Activated naive CD8-positive, alpha-beta T cell treated with anti-CD3 and anti-CD28 coated beads, Interleukin-2, amount 50 U/mL, for 16 hours (primary cell): Measurements from ENCODE around the gene LEMD3.
"Not testable (repeated sequence)": the region's sequence is repeated elsewhere in the genome, so short reads cannot be mapped to it uniquely, and the experiment has no call there.

Source experiments
- DNase-seq: peaks from one replicate; pipeline ENCODE4 v3.0.0-alpha.2; 2020; ENCODE audit warnings: low read depth, low spot score

The LEMD3 gene

DNA sequence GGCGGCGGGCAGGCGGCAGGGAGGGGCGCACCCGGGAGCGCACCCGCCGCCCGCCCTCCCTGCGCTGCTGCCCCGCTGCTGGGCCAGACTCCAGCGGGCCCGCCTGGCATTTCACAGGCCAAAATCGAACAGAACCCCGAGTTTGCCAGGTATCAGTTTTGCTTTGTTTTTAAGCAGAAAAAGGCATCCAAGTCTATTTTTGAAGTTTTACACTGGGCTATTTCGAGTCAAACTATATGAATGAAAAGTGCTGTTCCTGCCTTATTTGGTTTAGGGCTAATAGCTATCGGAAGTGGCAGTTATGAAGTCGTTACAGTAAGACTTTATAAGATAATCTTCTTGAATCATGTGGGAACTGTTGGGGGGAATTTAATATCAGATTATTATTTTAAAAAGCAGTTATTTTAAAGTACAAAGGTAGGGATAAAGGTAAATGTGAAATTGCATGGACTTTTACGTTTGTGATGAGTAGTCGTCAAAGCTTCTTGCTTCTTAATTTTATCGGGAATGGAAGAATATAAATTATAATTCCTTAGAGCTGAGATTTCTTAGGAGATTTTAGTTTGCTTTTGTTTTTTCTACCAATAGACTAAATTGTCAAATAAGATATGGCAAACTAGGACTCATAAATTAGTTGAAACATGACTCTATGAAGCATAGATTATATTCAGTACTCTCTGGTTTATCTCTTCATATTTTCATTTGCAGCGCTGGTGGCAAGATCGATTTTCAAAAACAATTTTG lies 110.2 kb downstream of the LEMD3 start:
- no peak for DNase-seq

- no peak for DNase-seq
These were observed 110.9 kb downstream of the LEMD3 start for GRCh38 chr12:65280306-65280705.

- DNase-seq = no peak
These were observed 113.5 kb downstream of the LEMD3 start for GRCh38 chr12:65282840-65283239.

DNA sequence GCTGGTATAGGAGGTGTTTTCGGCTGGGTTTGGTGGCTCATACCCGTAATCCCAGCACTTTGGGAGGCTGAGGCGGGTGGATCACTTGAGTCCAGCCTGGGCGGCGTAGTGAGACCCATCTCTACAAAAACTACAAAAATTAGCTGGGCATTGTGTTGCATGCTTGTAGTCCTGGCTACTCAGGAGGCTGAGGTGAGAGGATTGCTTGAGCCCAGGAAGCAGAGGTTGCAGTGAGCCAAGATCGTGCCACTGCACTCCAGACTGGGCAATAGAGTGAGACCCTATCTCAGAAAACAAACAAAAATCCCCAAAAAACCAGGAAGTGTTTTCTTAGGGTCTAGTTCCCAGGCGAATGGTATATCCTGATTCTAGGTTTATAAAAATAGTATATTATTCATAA lies 116.1 kb downstream of the LEMD3 start:
- DNase-seq = not testable (repeated sequence)

- no peak for DNase-seq
These were observed 118.0 kb downstream of the LEMD3 start for GRCh38 chr12:65287426-65287825.

GRCh38 chr12:65292241-65292640 lies 122.9 kb downstream of the LEMD3 start:
- DNase-seq = no peak

DNA sequence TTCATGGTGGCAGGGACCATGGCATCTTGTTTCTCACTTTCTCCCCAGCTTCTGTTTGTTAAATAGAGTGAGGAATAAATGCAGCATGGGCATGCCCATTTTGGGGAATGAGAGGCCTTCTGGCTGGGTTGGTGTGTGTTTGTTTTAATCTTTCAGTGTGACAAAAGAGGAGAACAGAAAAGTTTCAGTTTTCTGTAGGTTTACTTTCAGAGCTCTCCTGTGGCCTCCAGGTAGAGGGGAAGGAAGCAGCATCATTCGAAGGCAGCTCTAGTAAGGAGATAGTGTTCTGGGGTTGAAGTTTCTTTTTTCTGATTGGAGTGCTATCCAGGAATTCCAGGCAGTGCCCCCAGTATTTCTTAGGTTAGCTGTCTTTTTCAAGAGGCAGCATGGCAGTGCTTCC lies 124.4 kb downstream of the LEMD3 start:
- no peak for DNase-seq

- DNase-seq = no peak
These were observed 125.4 kb downstream of the LEMD3 start for GRCh38 chr12:65294641-65295262.

DNA sequence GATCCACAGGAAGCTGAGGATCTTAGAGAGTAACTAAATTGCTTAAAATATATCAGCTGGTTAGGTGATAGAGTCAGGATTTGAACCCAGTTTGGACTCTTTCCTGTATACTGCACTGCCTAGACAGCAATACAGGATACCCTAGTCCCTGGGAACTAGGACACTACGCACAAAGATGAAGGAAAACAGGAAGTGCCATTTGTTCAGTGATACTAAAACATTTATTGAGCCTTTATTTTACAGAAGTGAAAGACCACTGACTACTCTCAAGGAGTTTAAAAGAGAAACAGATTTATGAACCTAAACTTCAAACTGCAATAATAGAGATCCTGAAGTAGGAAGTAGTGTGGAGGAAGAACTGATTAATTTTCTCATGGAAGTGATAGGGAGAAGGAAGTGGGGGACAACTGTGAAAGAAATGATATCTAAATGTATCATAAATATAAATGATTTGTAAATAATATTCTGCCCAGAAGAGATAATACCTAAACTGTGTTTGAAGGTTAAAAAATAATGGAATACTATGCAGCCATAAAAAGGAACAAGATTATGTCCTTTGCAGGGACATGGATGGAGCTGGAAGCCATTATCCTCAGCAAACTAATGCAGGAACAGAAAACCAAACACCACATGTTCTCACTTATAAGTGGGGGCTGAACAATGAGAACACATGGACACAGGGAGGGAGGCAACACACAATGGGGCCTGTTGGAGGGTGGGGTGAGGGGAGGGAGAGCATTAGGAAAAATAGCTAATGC lies 127.3 kb downstream of the LEMD3 start:
- no peak for DNase-seq
